ENCODE data around the gene ZNF529. TPM values are rescaled to one million over a fixed set of nuclear protein-coding genes. Genes with fewer than 3 reads are reported as not detected.
A peak's percentile ranks its signal among the peaks of the same experiment; 100 is the strongest.

ZNF529 gene
- total and polyA plus RNA-seq, 2 of the 8 experiments (the other 6 are each of a cell fraction or from before 2014, with no cell fraction given) = 8.4 to 14.1 TPM

DNA sequence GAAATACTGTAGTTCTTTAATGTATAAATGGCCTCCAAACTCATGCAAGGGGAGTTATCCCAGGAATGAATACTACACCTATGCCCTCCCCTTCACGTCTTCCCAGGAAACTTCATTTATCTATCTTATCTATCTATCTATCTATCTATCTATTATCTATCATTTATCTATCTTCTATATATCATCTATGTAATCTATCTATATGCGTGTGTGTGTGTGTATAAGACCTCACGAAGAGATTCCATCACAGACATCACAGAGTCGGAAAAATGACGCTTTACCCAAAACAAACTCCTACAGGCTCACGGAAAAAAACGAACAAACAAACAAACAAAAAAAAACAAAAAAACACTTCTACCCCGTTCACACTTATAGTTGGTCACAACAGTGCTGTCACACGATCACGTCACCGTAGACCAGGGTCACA lies 486 bp downstream of the ZNF529 start:
- Histone ChIP-seq H2BK12ac (ENCODE audit: low read depth, low read length) (0 out of 2 replicates have a peak overlapping the region, but pooled peaks have one; percentile 88), H2BK20ac (ENCODE audit: low read length) (0 out of 2 replicates have a peak overlapping the region, but pooled peaks have one; percentile 13), H3K4me1 (replicated peaks in 1 of 4; ENCODE audit: control insufficient read depth in 3 of 4, insufficient read depth in 4 of 4, low read length in 3 of 4) (peaks cover 0 to 4% (median 0%) of the 10 kb centered on the region in 4 experiments; a peak in 2 of 7 replicates), H4K5ac (ENCODE audit: insufficient read length, low read depth, low read length) (peak overlapping the region; percentile 98), H3K56ac (replicated peaks; ENCODE audit: insufficient read length, low read depth, low read length) (peak overlapping the region; percentile 47), H2AFZ (ENCODE audit: low read length) (peak overlapping the region; percentile 98), H2BK120ac (replicated peaks; ENCODE audit: low read depth, low read length) (peak overlapping the region; percentile 16), H3K27me3 (replicated peaks in 1 of 4; ENCODE audit: control insufficient read depth in 3 of 4, extremely low read depth in 1 of 4, insufficient read depth in 3 of 4, low read length in 3 of 4) (no peaks in the 10 kb centered on the region), H3K23ac (ENCODE audit: insufficient read length) (no peak overlapping the region), H3K18ac (ENCODE audit: extremely low read depth, low read length) (no peak overlapping the region), H2BK15ac (ENCODE audit: low read length) (no peak overlapping the region), H3K23me2 (ENCODE audit: low read depth, low read length) (peaks cover 8% of the 10 kb centered on the region), H2AK5ac (ENCODE audit: low read depth, low read length) (no peak overlapping the region; the same call in 1 of the 2 replicates), H3K9me3 (ENCODE audit: insufficient read depth in 2 of 2, low read depth in 1 of 2, low read length in 1 of 2) (no peaks in the 10 kb centered on the region), H3K79me1 (ENCODE audit: low read depth, low read length) (peaks cover 3% of the 10 kb centered on the region), H3K4me3 (ENCODE audit: extremely low read depth in 1 of 4, insufficient read depth in 2 of 4, low read depth in 3 of 4, low read length in 4 of 4) (peak overlapping the region; percentile 93 to 100 (median 96)), H4K8ac (ENCODE audit: extremely low read depth, insufficient read depth, low read length) (peak overlapping the region; percentile 95; the same call in 1 of the 2 replicates), H4K91ac (replicated peaks; ENCODE audit: insufficient read length, low read length) (no peak overlapping the region), H3K79me2 (ENCODE audit: control insufficient read depth in 1 of 2, insufficient read depth in 2 of 2, low read length in 2 of 2) (peaks cover 0 to 63% of the 10 kb centered on the region in 2 experiments; a peak in 2 of 4 replicates), H3K9ac (replicated peaks in 1 of 4; ENCODE audit: extremely low read depth in 1 of 4, low read depth in 3 of 4, low read length in 3 of 4) (peak overlapping the region; percentile 83 to 96 (median 96)), H3K4ac (replicated peaks; ENCODE audit: insufficient read length, low read depth, low read length) (peak overlapping the region; percentile 66), H3K27ac (ENCODE audit: low read depth, low read length) (peak overlapping the region; percentile 91), H3K4me2 (ENCODE audit: insufficient read depth in 1 of 2, low read depth in 2 of 2, low read length in 2 of 2) (peak overlapping the region; percentile 85 to 95), H2BK5ac (ENCODE audit: low read depth, low read length) (peak overlapping the region; percentile 97), H3K14ac (ENCODE audit: insufficient read length) (no peak overlapping the region), H3K36me3 (ENCODE audit: control insufficient read depth in 2 of 4, insufficient read depth in 4 of 4, low read length in 3 of 4) (peaks cover 0 to 16% (median 3%) of the 10 kb centered on the region in 4 experiments; a peak in 5 of 8 replicates), H4K20me1 (replicated peaks in 1 of 2; ENCODE audit: control insufficient read depth in 1 of 2, insufficient read depth in 2 of 2, low read length in 2 of 2) (peaks cover 0 to 4% of the 10 kb centered on the region in 2 experiments)
- 0 out of 2 replicates have a peak, but pooled peaks have one; percentile 3 for TF ChIP-seq JUND (IDR thresholded peaks at IDR 0.05; ENCODE audit: low read length)
- TF ChIP-seq, protein P1, sequence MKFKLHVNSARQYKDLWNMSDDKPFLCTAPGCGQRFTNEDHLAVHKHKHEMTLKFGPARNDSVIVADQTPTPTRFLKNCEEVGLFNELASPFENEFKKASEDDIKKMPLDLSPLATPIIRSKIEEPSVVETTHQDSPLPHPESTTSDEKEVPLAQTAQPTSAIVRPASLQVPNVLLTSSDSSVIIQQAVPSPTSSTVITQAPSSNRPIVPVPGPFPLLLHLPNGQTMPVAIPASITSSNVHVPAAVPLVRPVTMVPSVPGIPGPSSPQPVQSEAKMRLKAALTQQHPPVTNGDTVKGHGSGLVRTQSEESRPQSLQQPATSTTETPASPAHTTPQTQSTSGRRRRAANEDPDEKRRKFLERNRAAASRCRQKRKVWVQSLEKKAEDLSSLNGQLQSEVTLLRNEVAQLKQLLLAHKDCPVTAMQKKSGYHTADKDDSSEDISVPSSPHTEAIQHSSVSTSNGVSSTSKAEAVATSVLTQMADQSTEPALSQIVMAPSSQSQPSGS (IDR thresholded peaks at IDR 0.05; ENCODE audit: low read length) = peak; percentile 46; the same call in 1 of the 2 replicates
- no peak for TF ChIP-seq SP4 (IDR thresholded peaks at IDR 0.05; ENCODE audit: low read length)
- ChIA-PET CTCF (ENCODE audit: partially characterized antibody) (no interaction called here), POLR2A (ENCODE audit: partially characterized antibody) (interaction anchor here (0.6 to 3.4 kb wide), 15 partner anchors 9 to 461 kb away, joined by 3 to 31 read pairs (median 4); partner anchors contain the start of genes OVOL3, ZNF146, ZNF260 and ZNF382)
- no peak for FAIRE-seq
- DNase-seq (ENCODE audit: low read depth in 1 of 2, low spot score in 2 of 2) = no peak
- 3% methylated on average over 11 of the region's 11 CpGs; no CpG with 5 or more reads in 1 of the 2 experiments for WGBS, 2 experiments (ENCODE audit: extremely low coverage in 1 of 2, insufficient coverage in 1 of 2, insufficient read length in 1 of 2, insufficient replicate concordance in 2 of 2, low coverage in 1 of 2, low lambda C conversion rate in 2 of 2, missing lambda C conversion rate in 1 of 2)
